Placental epithelial cell (primary cell): ENCODE measurements around the gene MAPK13. TPM values are rescaled to one million over a fixed set of nuclear protein-coding genes. Genes with fewer than 3 reads are reported as not detected.

Experiments used
- total RNA-seq: library from RNA; depleted of rRNA; stranded (reverse); fragments of >200 nt; gene quantifications from 2 replicates; pipeline ENCODE4 v1.2.3, GENCODE V29; 2012

Gene MAPK13
- 0.39 and 0.43 TPM in 2 replicates for total RNA-seq

GRCh38 chr6:36129941-36130666 lies at the start of gene MAPK13:
Gene MAPK13 (plus strand): TSS chr6:36130513. CDS start chr6:36130583, 70 bp downstream.

Other genes starting within 250 kb of the MAPK13 start
- gene SRPK1, start 209.4 kb upstream of the MAPK13 start, total RNA-seq, result 73.0 and 166 TPM in 2 replicates
- not detected in 2 replicates for gene SLC26A8, start 105.9 kb upstream of the MAPK13 start, total RNA-seq
- 56.9 and 78.0 TPM in 2 replicates for gene MAPK14, start 102.7 kb upstream of the MAPK13 start, total RNA-seq
- gene BRPF3, start 66.2 kb downstream of the MAPK13 start, total RNA-seq, result 16.7 and 22.0 TPM in 2 replicates
- gene PNPLA1, start 139.5 kb downstream of the MAPK13 start, total RNA-seq, result not detected in 2 replicates
- not detected in 2 replicates for gene BNIP5, start 206.4 kb downstream of the MAPK13 start, total RNA-seq